HG03064 (cell line): Measurements from ENCODE around the gene ECI1.
"Not testable (repeated sequence)": the region's sequence is repeated elsewhere in the genome, so short reads cannot be mapped to it uniquely, and the experiment has no call there.

Experiments used
- ATAC-seq: cut with Tn5 transposase; IDR thresholded peaks from one replicate; pipeline ENCODE4 v1.9.1; 2021; ENCODE audit warnings: low read depth; ENCODE audit not compliant: unreplicated experiment

The ECI1 gene

DNA sequence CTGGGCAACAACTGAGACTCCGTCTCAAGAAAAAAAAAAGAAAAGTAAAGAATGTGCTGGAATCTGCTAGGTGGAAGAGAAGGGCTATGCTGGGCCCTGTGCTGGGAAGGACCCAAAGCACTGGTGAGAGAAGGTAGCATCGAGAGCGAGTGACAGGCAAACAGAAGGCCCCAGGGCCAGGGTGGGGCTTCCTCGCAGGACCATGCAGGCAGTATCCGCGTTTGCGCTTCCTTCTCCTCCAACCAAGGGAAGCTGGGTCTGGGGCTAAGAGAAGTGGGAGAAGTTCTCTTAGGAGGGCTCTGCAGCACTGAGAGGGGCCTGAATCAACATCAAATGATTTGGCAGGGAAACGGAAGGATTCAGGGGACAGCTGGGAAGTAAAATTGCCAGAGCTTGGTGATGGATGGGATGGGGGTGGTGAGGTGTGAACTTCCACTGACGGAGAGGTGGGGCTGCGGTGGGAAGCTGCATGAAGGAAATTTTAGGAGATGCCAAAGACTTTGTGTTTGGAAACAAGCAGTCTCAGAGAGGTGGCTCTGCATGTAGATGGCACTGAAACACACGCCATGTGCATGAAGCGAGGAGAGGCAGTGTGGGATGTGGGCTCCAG, 5.2 kb upstream of the ECI1 start:
- no peak for ATAC-seq

DNA sequence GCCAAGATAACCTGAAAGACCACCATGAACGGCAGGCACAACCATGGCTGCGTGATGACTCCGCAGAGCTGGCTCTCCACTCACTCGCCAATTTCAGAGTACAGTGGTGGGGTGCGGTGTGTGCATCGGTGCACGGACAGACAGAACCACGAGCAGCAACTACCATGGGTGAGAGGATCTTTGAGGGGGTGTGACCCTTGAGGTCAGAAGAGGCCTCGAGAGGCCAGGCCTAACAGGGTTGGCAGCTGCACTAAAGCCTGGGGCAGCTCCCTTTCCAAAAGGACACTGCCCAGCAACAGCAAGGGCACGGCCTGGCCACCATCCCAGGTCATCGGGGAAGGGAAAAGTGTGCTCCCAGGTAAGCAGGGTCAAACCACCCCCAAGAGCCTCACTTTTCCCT, 1.9 kb upstream of the ECI1 start:
- ATAC-seq = no peak

DNA sequence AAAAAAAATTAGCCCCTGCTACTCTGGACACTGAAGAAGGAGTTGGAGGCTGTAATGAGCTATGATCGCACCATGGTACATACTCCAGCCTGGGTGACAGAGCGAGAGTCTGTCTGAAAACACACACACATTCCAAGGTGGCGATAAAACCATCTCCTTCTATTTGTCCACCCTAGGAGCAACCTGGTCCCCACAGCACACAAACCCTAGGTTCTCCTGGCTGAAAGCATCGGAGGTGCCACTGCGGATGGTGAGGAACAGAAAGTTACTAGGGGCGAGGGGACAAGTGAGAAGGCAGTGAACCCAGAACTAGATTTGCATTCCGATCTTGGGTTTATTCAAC, 1.4 kb upstream of the ECI1 start:
- no peak for ATAC-seq

GRCh38 chr16:2250652-2251295, 613 bp downstream of the ECI1 start:
- peak; percentile 6 for ATAC-seq

GRCh38 chr16:2246301-2246885, 5.0 kb downstream of the ECI1 start:
- no peak for ATAC-seq

GRCh38 chr16:2244926-2245795, 6.2 kb downstream of the ECI1 start:
- no peak for ATAC-seq

DNA sequence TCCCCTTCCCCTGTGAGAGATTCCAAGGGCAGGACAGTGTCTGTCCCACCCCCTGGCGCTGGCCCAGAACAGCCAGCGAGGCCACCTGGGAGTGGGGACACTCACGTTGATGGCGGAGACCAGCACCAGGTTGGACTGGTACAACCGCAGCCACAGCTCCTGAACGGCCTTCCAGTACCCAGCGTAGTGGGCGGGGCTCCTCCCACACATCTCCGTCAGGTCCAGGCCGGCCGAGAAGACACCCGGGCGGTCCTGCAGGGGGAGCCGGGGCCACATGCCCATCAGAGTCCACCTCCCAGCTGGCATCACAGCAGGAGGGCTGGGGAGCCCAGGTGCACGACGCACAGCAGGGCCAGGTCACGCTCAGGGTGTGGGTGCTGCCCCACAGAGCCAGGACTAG, 7.1 kb downstream of the ECI1 start:
- no peak for ATAC-seq

DNA sequence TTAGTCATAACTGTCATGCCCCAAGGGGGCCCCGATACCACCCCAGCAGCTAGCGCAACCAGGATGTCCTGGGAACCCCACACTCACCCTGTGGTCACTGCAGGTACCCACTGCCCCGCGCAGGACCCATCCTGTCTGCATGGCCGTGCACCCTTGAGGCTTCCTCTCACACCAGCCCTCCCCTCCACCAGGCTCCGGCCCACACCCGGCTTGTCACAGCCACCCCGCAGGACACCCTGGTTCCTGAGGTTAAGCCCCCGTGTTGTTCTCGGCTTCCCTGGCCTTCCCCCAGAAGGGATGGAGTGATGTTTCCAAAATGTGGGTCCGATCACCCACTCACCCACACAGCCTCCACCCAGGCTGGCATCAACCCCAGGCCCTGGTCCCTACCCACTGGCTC, 7.6 kb downstream of the ECI1 start:
- ATAC-seq = no peak

DNA sequence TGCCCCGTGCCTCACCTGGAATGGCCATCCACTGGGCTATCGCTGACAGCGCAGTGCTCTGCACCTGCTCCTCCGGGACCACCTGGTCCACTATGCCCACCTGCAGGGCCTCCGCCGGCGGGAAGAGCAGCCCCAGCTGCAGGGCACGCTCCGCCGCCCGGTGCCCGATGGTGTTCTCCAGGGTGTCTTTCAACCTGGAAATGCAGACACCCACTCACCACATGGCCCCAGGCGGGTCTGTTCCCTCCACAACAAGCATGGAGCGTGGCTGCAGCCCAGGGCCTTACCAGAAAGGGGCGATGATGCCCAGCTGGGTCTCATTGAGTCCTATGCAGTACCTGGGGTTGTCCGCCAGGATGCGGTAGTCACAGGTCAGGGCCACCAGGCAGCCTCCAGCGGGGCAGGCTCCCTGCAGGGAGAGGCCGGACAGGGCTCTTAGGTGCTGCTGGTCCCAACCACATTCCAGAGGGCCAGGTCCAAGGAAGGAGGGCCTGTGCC, 8.3 kb downstream of the ECI1 start:
- ATAC-seq = no peak

DNA sequence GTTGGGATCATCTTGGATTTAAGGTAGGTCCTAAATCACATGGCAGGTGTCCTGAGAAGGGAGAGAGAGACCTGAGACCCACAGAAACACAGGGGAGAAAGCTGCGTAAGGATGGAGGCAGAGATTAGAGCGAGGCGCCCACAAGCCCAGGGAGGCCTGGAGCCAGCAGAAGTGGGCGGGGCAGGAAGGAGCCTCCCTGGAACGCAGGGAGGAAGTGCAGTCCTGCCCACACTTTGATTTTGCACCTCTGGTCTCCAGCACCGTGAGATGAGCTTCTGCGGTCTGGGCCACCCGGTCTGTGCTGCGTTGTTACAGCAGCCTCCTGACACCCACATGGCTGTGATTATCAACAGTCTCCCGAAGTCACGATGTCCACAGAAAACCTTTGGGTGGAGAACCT, 8.8 kb downstream of the ECI1 start:
- ATAC-seq = no peak

DNA sequence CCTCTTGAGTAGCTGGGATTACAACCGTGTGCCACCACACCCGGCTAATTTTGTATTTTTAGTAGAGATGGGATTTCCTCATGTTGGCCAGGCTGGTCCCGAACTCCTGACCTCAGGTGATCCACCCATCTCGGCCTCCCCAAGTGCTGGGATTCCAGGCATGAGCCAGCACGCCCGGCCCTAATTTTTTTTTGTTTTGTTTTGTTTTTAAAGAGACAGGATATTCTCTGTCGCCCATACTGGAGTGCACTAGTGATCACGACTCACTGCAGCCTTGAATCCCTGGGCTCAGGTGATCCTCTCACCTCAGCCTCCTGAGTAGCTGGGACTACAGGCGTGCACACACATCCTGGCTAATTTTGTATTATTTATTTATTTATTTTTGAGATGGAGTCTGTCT, 11.1 kb downstream of the ECI1 start:
- ATAC-seq = not testable (repeated sequence)

- ATAC-seq = no peak
Measured at GRCh38 chr16:2238838-2239675, 12.3 kb downstream of the ECI1 start.

- no peak for ATAC-seq
Measured at GRCh38 chr16:2238150-2238837, 13.1 kb downstream of the ECI1 start.

DNA sequence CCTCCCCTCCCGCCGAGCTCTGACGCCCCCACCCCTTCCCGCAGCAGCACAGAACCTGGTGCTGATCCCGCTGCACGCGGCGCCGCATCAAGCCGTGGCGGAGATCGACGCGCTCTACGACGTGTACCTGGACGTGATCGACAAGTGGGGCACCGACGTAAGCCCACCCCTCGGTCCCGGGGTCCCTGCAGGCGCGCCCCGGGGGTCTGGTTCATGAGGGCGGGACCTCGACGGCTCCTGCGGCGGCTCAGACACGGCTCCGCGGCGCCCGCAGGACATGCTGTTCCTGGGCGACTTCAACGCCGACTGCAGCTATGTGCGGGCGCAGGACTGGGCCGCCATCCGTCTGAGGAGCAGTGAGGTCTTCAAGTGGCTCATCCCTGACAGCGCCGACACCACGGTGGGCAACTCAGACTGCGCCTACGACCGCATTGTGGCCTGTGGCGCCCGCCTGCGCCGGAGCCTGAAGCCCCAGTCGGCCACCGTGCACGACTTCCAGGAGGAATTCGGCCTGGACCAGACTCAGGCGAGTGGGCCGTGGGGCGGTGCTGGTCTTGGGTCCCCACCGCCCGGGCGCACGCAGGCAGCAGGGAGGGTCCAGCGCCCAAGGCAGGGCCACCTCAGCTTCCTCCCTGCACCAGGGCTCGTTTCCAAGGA, 13.8 kb downstream of the ECI1 start:
- no peak for ATAC-seq

GRCh38 chr16:2237102-2237482, 14.3 kb downstream of the ECI1 start:
- no peak for ATAC-seq

GRCh38 chr16:2236337-2237101, 14.9 kb downstream of the ECI1 start, which contains the start of gene DNASE1L2:
Gene DNASE1L2 (plus strand): TSS chr16:2236444. CDS start chr16:2236817, 373 bp downstream.
- no peak for ATAC-seq

GRCh38 chr16:2235695-2236336, 15.6 kb downstream of the ECI1 start:
- no peak for ATAC-seq

- no peak for ATAC-seq
Measured at GRCh38 chr16:2235234-2235651, 16.1 kb downstream of the ECI1 start.
